SW 1271 (cell line): ENCODE data around the gene PYHIN1.

Source experiments
- DNase-seq, 2 experiments: peaks; one replicate each; lab custom pipeline; 2025; lab: John Stamatoyannopoulos, UW

PYHIN1 gene

GRCh38 chr1:158931055-158931737 lies at the start of gene PYHIN1:
Gene PYHIN1 (plus strand): TSS chr1:158931552. CDS start chr1:158936911, 5,359 bp downstream.
- DNase-seq, result no peak

GRCh38 chr1:158893654-158894053 lies 37.7 kb upstream of the PYHIN1 start:
- no peak for DNase-seq

GRCh38 chr1:158898722-158899121 lies 32.6 kb upstream of the PYHIN1 start:
- no peak for DNase-seq

DNA sequence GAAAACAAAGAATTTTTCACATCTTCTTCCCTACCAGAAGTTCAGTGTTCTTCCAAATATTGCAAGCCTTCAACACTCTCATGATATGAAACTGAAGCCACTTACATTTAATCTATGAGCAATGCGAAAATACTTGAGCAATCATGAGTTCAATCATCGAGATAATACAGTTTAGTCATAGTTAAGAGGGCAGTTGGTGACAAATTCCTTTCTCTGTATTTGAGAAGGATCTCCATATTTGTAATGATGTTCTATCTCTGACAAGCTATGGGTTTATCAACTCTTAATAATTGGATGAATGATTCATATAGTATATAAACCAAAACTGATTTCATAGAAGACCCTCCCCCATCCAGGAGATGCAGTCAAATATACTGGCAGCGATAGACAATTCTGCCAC lies 29.7 kb upstream of the PYHIN1 start:
- DNase-seq, result no peak

DNA sequence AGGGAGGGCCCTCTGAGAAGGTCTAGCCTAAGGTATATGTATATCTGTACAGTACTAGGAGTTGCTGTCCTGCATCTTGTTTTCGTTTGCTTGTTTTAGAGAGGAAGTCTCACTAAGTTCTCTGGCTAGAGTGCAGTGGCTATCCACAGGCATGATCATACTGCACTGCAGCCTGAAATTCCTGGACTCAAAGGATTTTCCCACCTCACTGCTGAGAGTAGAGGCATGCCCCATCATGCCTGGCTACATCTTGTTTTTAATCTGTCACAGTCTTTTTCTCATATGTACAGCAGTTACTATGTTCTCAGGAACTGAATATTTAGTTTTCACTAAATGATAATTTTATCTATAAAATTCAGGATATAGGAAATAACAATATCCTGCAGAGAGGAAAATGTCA lies 15.3 kb upstream of the PYHIN1 start:
- DNase-seq, result no peak

- DNase-seq, result no peak
Measured at GRCh38 chr1:158924677-158925076, 6.7 kb upstream of the PYHIN1 start.

GRCh38 chr1:158930504-158930903 lies 848 bp upstream of the PYHIN1 start:
- DNase-seq, result no peak

- DNase-seq, result no peak
Measured at GRCh38 chr1:158932171-158932570, 819 bp downstream of the PYHIN1 start.

DNA sequence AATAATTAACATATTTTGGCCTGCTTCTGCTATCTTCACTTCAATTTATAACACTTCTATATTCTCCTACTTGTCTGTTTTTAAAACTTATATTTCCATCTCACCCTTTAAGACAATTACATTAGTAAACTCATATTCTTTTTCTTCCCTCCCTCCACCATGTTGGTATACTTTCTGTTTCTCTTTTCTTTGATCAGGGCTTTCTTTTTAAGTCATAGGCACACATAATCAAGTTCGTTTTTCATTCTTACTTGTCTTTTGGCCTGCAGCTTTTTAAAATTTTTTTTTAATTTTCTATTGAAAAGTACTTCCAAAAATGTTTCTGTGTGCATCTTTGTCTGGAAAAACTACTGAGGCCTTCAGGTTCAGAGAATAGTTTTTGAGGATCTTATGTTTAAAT lies 2.3 kb downstream of the PYHIN1 start:
- no peak for DNase-seq

DNA sequence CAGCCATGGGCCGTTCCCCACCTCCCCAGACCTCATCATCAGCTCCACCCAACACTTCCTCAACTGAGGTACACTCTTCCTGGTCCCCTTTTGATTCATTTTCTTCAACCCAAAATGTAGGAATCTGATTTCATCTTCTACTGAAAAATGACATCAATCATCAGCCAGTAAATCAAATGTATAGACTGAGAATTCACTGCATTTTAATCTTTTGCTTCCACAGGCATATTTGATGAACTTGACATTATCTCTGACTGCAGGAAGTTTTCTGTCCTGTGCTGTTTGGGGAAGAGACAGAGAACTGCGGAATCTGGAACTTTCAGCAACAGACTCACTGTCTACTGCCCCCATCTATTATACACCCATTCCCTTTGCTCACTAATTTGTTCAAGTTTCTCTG lies 7.8 kb downstream of the PYHIN1 start:
- DNase-seq, result no peak

GRCh38 chr1:158941317-158941716 lies 10.0 kb downstream of the PYHIN1 start:
- DNase-seq, result no peak

- DNase-seq, result no peak
Measured at GRCh38 chr1:158942490-158942889, 11.1 kb downstream of the PYHIN1 start.

DNA sequence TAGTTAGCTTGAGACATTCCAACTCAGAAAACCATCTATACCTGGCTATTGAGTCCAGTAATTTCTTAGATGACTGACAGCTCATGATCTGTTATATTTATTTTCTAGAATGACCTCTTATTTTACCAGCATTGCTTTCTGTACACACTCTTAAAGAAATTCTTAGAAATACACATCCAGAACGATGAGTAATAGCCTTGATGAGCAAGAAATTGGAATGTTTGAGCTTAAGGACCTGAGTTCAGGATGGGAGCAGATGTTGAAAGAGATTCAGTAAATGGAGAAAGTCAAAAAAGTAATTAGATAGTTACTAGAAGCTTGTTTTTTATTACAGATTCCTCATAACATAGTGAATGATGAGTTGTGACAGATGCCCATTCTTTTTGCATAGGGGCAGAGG lies 11.7 kb downstream of the PYHIN1 start:
- no peak for DNase-seq

DNA sequence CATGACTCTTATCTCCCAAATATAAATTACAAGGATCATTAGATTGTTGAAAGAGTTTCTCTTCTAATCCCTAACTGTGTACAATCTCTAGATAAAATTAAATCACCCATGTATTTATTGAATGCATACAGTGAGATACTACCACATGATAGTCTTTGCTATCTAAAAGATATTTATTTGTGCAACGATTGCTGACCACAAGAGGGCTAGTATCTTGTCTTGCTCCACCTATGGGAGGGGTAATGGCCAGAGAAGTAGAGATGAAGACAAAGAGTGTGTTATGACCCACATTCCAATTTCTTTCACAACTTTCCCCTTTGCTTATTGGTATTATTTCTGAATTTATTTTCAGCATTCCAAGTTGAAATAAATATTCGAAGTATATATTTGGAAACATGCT lies 13.7 kb downstream of the PYHIN1 start:
- DNase-seq, result no peak

GRCh38 chr1:158946785-158947184 lies 15.4 kb downstream of the PYHIN1 start:
- DNase-seq, result no peak

DNA sequence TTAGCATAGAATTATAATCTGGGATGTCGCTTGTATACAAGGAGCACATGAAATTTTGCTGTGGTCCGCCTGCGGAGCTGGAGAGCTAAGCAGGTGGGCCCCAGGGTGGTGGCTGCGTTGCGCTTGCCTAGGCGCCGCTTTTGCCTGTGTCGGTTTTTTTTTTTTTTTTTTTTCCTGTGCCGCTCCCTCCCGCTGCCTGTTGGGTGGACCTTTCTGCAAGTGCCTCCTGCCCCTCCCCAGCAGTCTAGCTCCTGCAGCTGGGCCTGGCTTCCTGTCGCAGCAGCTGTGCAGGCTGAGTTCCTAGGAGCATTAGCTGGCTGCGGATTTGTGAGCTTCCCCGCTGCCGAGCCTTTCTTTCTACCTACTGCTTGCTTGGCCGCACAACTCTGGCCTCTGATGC lies 20.6 kb downstream of the PYHIN1 start:
- no peak for DNase-seq

- no peak for DNase-seq
Measured at GRCh38 chr1:158952416-158952815, 21.1 kb downstream of the PYHIN1 start.

DNA sequence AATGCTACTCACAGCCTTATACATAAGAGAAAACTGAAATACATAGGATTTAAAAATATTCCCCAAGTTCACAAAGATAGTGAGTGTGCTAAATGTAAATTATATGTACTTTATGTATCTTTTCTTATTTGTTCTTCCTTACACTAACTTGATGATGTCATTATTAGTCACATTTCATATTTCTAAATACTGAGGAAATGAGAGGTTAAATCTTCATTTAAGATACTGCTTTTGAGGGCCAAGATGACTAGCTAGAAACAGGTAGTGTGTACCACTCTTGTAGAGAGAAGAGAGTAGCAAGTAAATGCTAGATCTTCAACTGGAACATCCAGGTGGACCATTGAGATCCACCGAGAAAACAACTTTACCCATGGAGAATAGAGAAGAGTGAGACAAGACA lies 29.8 kb downstream of the PYHIN1 start:
- no peak for DNase-seq

DNA sequence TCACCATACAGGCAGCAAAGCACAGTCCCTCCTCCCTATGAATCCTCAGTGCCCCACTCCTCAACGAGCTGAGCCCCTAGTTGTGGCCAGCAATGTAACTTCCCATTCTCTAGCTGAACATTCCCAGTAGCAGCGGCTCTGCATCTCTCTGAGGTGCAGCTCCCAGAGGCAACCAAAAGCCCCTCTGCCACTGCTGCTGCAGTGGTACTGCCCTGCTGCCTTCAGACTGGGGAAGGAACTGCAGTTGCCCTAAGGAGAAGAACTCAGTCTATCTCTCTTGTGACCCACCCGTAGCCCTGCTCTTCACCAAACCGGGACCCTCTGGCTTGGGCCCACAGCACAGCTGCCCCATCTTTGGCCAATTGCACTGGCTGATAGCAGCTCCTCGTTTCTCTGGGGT lies 31.6 kb downstream of the PYHIN1 start:
- DNase-seq, result no peak

- DNase-seq, result no peak
Measured at GRCh38 chr1:158969166-158969565, 37.8 kb downstream of the PYHIN1 start.

DNA sequence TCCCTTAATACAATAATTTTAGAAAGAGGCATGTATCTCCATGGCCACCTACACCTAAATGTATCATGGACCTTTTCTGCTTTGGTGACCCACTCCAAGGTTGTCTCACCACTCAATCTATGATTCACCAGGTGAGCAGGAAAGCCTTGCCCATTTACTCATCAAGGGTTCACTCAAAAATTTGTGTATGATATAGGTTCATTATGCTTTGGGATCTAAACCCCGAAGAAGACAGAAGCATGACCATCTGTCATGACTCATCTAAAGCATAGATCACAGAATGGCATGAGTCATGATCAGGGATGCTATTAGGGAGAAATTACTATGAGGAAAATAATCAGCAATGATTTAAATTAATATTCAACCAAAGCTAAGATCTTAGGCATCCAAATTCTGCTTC lies 38.5 kb downstream of the PYHIN1 start:
- DNase-seq, result no peak

GRCh38 chr1:158972841-158973240 lies 41.5 kb downstream of the PYHIN1 start:
- DNase-seq, result no peak

DNA sequence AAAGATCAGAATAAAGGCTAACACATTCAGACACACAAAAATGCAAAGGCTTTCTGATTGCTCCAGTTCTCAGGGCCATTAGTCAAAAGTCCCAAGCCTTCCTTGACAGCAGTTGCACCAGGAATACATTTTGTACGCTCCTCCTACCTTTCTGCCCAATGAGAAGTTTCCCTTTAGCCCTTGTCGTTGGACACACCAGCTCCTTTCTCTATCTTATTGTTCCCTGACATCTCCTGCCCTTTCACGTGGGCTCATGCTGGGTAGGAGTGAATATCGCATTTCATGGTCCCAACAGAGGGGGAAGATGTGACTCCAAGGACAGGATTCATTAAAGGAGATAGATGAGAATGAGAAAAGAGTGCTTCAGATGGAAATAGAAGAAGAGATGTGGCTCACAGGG lies 44.9 kb downstream of the PYHIN1 start:
- no peak for DNase-seq

DNA sequence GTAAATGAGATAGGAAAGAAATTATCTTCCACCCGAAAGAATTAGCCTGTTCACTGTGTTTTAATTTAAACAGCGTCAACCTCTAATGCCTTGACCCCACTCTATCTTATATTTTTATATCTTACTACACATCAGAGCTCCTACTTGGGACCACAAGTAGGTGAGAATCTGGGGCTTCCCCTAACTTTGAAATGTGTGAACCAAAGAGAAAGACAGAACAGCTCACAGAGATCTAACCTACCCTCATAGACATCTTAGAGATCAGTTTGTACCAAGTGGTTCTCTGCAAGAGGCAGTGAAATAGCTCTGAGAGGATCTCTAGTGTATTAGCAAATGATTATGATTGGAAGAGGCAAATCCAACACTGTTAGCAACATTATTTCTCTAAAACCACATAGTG lies 47.4 kb downstream of the PYHIN1 start:
- DNase-seq, result no peak

DNA sequence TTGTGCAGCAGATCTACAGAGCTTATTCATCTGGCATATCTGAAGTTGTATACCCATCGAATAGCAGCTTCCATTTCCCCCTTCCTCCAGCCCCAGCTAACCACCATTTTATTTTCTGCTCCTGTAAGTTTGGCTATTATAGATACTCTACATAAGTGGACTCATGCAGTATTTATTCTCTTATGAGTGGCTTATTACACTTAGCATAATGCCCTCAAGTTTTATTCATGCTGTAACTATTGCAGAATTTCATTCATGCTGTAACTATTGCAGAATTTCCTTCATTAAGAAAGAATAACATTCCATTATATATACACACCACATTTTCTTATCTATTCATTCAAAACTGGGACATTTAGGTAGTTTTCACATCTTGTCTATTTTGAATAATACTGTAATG lies 47.9 kb downstream of the PYHIN1 start:
- no peak for DNase-seq
